GM21360 (cell line): ENCODE data around the gene LHPP.
"Not testable (repeated sequence)": the region's sequence is repeated elsewhere in the genome, so short reads cannot be mapped to it uniquely, and the experiment has no call there.

Experiments used
- ATAC-seq: cut with Tn5 transposase; IDR thresholded peaks from one replicate; pipeline ENCODE4 v1.9.1; 2021; ENCODE audit warnings: mild to moderate bottlenecking, moderate library complexity; ENCODE audit not compliant: unreplicated experiment

The LHPP gene

GRCh38 chr10:124568848-124569622, 107.4 kb downstream of the LHPP start:
- no peak for ATAC-seq

- ATAC-seq, result no peak
Observed at GRCh38 chr10:124569623-124570470, 108.2 kb downstream of the LHPP start.

- ATAC-seq, result no peak
Observed at GRCh38 chr10:124570646-124571045, 109.0 kb downstream of the LHPP start.

- ATAC-seq, result no peak
Observed at GRCh38 chr10:124572751-124573150, 111.1 kb downstream of the LHPP start.

- no peak for ATAC-seq
Observed at GRCh38 chr10:124573726-124574455, 112.3 kb downstream of the LHPP start.

GRCh38 chr10:124574456-124575070, 112.9 kb downstream of the LHPP start:
- no peak for ATAC-seq

GRCh38 chr10:124575107-124576035, 113.7 kb downstream of the LHPP start:
- no peak for ATAC-seq

- no peak for ATAC-seq
Observed at GRCh38 chr10:124576526-124577420, 115.2 kb downstream of the LHPP start.

- ATAC-seq, result no peak
Observed at GRCh38 chr10:124577651-124578050, 116.0 kb downstream of the LHPP start.

GRCh38 chr10:124578231-124579010, 116.8 kb downstream of the LHPP start:
- ATAC-seq, result no peak

- no peak for ATAC-seq
Observed at GRCh38 chr10:124579011-124579399, 117.4 kb downstream of the LHPP start.

- no peak for ATAC-seq
Observed at GRCh38 chr10:124586142-124586541, 124.5 kb downstream of the LHPP start.

- ATAC-seq, result no peak
Observed at GRCh38 chr10:124587811-124588211, 126.2 kb downstream of the LHPP start.

GRCh38 chr10:124588341-124588735, 126.7 kb downstream of the LHPP start:
- ATAC-seq, result not testable (repeated sequence)

GRCh38 chr10:124588736-124589490, 127.3 kb downstream of the LHPP start:
- no peak for ATAC-seq

GRCh38 chr10:124589491-124590041, 127.9 kb downstream of the LHPP start:
- ATAC-seq, result no peak
